NCI-H345 treated with DMSO at 0.1 percent for 48 hours (cell line): Measurements from ENCODE around the gene PRSS22.

ENCODE experiments used
- DNase-seq: peaks from one replicate; lab custom pipeline; 2025; ENCODE audit not compliant: unreplicated experiment; lab: John Stamatoyannopoulos, UW

The PRSS22 gene

DNA sequence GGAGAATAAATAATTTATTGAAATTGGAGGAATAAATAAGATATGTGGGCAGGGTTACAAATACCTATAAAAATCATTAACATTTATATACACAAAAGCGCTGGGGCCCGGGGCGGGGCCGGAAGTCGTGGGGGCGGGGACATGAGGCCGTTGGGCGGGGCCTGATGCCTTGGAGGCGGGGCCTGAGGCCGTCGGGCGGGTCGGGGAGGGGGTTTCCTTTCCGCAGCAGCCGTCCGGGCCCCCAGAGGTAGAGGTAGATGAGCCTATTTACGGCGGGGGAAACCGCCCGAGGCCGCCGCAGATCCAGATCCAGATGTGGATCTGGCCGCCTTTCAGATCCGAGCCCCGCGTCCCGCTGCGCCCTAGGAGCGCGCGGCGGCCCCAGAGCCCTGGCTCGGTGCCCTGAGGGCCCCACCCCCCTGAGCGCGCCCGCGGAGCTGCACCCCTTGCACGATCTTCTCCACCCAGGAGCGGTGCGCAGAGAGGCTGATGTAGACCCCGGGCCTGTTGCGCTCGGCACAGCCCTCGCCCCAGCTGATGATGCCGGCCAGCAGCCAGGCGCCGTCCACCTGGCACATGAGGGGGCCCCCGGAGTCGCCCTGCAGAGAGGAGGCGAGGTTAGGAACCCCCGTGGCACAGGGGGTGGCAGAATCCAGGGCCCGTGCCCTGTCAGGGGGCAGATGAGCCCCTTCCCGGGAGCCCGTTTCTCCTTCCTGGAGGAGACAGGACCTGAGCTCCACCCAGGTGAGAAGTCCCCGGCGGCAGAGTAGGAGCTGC is 5.1 kb downstream of the PRSS22 start:
- no peak for DNase-seq

- DNase-seq = no peak
Measured at GRCh38 chr16:2852003-2852730, 5.8 kb downstream of the PRSS22 start.

DNA sequence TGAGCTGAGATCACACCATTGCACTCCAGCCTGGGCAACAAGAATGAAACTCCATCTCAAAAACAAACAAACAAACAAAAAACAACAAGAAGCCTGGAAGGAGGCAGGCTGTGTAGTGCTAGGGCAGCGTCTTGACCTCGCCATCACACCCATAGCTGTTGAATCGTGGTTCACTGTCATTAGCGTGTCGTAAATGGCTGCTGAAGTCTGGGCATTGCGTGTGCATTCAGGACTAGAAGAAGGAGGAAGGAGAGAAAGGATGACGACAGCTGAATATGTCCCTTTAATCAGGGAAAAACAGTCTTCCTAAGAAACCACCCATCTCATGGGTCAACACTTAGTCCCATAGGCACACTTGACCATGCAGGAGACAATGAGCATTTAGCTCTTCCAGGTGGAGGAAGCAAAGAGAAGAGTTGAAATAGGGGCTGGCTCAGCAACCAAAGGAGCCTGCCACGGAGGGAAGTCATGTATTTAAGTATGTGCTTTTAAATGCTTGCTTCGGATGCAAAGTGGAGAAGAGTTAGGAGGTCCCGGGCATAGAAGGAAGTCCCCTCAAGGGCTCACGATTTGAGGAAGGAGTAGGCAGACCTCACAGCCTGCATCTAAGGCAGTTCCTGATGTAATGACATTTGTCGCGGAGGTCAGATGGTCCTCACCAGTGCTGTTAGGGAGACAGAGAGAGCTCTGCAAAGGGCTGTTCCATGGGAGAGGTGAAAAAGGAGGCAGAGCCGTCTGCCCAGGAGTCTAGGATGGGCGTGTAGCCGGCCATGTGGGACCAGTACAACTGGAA is 8.8 kb downstream of the PRSS22 start:
- DNase-seq = no peak

DNA sequence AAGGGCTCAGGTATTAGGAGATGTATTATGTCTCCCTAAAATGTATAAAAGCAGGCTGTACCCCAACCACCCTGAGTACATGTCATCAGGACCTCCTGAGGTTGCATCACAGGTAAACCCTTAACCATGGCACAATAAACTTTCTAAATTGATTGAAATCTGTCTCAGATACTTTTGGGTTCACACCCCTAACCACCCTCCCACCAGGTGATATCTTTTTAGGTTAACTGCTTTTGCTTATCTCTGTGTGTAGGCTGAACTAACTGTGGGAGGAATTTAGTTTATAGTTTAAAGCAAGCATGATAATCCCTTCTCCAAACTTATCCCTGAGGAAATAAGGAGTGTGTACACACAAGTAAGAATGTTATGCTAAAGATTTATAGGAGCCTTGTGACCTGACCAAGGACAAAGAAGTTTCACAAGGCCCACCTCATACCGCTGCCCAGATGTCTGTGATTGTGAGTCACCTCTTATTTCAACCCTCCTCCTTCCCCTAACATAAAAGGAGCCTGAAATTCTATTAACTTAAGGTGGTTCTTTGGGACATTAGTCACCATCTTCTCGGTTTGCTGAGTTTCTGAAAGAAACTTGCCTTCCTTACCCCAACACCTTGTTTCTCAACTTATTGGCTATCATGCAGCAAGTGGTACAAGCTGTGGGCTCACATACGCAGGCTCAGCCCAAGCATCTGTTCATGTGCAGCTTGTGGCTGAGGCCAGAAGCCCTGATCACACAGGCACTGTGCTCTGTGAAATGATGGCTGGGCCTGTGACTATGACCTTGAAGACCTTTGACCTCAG is 11.3 kb downstream of the PRSS22 start:
- no peak for DNase-seq

GRCh38 chr16:2845116-2845515 is 12.9 kb downstream of the PRSS22 start:
- DNase-seq = no peak

DNA sequence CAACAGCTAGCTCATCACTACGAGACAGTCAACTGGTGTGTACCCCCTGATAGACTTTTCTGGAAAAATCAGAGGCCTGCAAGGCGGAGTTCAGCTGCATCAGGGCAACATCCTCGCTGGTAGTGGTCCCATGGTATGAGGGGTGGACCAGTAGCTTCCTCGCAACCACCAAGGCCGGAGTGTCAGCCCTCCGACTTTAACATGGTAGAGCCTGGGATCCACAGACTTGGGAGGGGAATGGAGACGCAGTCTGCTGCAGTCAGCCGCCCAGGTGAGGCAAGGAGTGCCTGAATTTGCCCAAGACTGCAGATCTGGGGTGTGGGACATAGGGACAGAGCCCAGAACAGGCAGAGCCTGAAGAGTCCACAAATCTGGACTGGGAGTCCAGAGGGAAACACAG is 14.4 kb downstream of the PRSS22 start:
- DNase-seq = no peak

DNA sequence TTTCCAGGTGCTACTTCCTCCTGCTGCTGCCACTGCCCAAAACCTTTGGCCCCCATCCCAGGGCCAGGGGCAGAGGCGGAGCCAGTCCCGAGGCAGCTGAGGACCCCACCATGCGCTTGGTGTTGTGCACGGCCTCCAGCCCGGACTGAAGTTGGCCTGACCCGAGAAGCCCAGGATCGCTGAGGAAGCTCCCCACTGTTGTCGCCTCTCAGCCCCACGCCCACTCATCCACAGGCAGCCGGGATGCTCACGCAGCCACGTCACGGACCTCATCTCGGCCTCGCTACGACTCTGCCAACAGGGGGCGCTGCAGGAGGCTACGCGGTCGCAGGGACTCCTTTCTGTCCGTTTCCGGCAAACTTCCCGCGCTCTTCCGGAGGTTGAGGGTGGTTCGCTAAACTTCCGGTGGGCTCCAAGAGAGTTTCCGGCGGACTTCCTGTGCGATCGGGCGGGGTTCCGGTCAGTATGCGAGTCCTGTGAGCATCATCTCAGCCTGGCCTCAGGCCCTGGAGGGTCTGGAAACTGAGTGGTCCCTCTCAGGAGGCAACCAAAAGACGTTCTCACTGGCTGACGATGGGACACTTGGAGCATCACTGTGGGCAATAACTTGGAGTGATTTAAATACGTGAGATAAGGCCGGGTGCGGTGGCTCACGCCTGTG is 15.5 kb downstream of the PRSS22 start:
- no peak for DNase-seq

GRCh38 chr16:2841606-2842339 is 16.2 kb downstream of the PRSS22 start:
- DNase-seq = no peak

DNA sequence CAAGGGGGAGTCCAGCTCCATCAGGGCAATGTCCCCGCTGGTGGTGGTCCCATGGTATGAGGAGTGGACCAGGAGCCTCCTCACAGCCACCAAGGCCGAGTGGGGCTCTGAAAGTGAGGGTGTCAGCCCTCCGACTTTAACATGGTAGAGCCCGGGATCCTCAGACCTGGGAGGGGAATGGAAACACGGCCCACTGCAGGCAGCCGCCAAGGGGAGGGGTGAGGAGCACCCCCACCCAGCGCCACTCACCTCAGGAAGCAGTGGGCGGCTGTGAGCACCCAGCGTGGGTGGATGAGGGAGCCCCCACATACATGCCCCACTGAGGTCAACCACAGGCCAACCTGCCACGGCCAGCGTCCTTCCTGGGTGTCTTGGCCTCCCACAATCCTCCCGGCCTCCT is 17.1 kb downstream of the PRSS22 start:
- DNase-seq = no peak

- no peak for DNase-seq
Measured at GRCh38 chr16:2839650-2840450, 18.1 kb downstream of the PRSS22 start.

DNA sequence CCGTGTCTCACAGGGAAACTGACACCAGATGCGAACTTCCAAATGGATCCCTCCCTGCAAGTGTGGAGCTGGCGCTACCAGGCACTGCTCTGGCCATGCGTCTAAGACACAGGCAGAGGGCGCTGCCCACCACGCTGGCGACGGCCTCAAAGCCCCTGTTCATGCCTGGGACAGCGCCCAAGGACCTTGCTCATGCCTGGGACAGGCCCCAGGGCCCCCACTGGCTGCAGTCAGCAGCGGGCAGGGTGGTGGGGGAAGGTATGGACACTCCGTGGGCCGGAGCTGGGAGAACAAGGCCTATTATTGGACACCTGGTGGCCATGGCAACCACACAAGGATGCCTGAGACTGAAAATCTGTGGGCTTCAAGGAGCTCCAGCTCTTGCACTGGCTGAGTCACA is 19.0 kb downstream of the PRSS22 start:
- peak; percentile 28 for DNase-seq

- DNase-seq = no peak
Measured at GRCh38 chr16:2836646-2837508, 21.1 kb downstream of the PRSS22 start.

- DNase-seq = no peak
Measured at GRCh38 chr16:2835638-2836493, 22.1 kb downstream of the PRSS22 start.

GRCh38 chr16:2834968-2835367 is 23.0 kb downstream of the PRSS22 start:
- DNase-seq = no peak

DNA sequence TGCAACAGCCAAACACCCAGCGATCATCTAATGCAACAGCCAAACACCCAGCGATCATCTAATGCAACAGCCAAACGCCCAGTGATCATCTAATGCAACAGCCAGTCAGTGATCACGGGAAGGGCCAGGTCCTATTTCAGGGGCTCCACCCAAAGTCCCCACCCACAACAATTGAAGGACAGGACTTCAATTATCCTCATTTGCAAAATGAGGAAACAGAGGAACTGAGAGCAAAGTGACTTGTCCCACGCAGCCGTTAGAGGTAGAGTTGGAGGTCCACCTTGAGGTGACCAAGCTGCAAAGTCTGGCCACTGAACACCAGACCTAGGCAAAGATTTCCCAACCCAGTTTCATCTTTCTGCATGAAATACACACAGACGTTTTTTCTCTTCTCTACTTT is 24.2 kb downstream of the PRSS22 start:
- DNase-seq = no peak

- DNase-seq = no peak
Measured at GRCh38 chr16:2831203-2831602, 26.8 kb downstream of the PRSS22 start.

- no peak for DNase-seq
Measured at GRCh38 chr16:2830355-2830695, 27.6 kb downstream of the PRSS22 start.
